Activated naive CD8-positive, alpha-beta T cell treated with anti-CD3 and anti-CD28 coated beads, Interleukin-2, amount 50 U/mL, for 24 hours (primary cell): ENCODE measurements around the gene NCK2.
A peak's percentile ranks its signal among the peaks of the same experiment; 100 is the strongest.

ENCODE experiments used
- ATAC-seq: fragments of 150-1000 bp; cut with Tn5 transposase; one replicate; pipeline ENCODE4 v1.10.0; 2021
- DNase-seq: peaks from one replicate; pipeline ENCODE4 v3.0.0; 2021
- H3K27ac Mint-ChIP-seq: one replicate; pipeline ENCODE4 v1.8.0; 2021; ENCODE audit warnings: mild to moderate bottlenecking, mixed read lengths
- H3K27me3 Mint-ChIP-seq: one replicate; pipeline ENCODE4 v1.8.0; 2021; ENCODE audit warnings: mixed read lengths
- H3K36me3 Mint-ChIP-seq: one replicate; pipeline ENCODE4 v1.8.0; 2021; ENCODE audit warnings: low read depth, mixed read lengths
- H3K4me1 Mint-ChIP-seq: one replicate; pipeline ENCODE4 v1.8.0; 2021; ENCODE audit warnings: mixed read lengths
- H3K4me3 Mint-ChIP-seq: one replicate; pipeline ENCODE4 v1.8.0; 2021; ENCODE audit warnings: mild to moderate bottlenecking, moderate library complexity, mixed read lengths
- H3K9me3 Mint-ChIP-seq: one replicate; pipeline ENCODE4 v1.8.0; 2021; ENCODE audit warnings: mixed read lengths

The NCK2 gene

DNA sequence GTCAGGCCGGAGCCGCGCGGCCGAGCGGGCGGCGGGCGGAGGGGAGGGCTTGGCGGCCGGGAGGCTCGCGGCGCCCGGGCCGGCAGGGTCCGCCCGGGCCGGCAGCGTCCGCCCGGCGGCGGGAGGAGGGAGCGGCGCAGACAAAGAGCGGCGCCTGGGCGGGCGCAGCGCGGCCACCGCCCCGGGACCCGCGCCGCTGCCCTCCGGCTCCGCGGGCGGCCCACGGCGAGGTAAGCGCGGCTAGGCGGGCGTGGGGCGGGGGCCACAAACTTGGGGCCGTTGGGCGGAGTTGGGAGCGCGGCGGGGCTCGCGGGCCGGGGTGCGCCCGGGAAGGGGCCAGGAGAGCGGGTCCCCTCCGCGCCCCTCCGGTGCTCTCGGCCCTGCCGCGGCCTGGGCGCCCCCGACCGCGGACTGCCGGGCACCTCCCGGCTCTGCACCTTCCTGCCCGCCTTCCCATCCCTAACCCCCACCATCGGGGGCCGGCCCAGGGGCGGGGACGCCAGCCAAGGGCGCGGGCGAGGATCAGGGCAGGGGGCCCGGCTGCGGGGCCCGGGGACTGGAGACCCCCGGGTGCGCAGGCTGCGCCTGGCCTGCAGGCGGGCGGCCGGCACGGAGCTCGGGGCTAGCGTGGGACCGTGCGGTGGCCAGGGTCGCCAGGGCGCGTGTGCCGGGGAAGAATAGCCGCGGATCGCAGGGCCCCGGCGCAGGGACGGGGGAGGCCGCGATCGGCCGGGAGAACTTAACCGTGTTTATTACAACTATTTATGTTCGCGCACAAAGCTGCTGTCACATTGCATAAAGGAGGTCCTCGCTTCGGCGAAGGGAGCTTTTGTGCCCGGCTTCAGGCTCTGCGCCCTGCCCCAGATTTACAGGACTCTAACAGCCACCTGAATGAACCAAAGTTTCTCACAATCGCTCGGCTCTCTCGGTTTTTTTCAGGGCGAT is at the start of gene NCK2:
TSS of gene NCK2 (plus strand) at position 4 of the 945 bp plus-strand sequence. CDS start 110,152 bp downstream, outside the sequence.
- Mint-ChIP-seq H3K4me3 (peak within 1 kb of the TSS; percentile 86), H3K36me3 (peaks cover 36% of the 10 kb centered on the region), H3K9me3 (peaks cover 5% of the 10 kb centered on the region), H3K4me1 (peaks cover 77% of the 10 kb centered on the region), H3K27me3 (no peaks in the 10 kb centered on the region), H3K27ac (peak within 1 kb of the TSS; percentile 95)
- no peak for ATAC-seq
- no peak for DNase-seq

DNA sequence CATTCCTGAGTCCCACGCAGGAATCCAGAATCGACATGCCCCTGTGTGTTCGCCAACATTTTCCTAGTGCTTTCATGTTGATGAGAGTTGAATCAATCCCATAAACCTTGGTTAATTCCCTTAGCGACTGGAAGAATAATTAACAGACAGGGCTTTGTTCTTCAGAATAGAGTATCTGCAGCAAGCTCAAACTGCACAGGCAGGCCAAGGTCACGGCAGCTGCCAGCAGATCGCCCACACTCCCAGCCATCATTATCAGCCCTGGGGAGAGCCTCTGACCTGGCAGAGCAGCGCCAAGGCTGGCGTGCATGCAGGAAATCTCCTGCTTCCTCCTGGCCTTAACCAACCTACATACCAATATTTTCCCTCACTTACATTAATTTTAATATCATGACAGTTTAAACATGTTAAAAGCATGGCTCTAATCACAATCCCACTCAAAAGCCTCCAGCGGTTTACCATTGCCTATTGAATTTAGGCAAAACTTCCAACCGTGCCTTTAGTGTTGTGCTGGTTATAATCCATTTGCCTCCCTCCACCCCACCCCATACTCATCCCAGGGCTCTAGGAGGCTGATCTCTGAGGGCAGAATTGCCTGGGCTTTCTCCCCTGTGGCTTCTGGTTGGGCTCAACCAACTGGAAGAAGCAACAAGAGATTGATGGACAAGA is 46.8 kb upstream of the NCK2 start:
- Mint-ChIP-seq H3K4me3 (no peak overlapping the region), H3K36me3 (no peaks in the 10 kb centered on the region), H3K27ac (no peak overlapping the region), H3K27me3 (peaks cover 2% of the 10 kb centered on the region), H3K4me1 (no peaks in the 10 kb centered on the region), H3K9me3 (no peaks in the 10 kb centered on the region)
- DNase-seq (no peak), ATAC-seq (no peak)

DNA sequence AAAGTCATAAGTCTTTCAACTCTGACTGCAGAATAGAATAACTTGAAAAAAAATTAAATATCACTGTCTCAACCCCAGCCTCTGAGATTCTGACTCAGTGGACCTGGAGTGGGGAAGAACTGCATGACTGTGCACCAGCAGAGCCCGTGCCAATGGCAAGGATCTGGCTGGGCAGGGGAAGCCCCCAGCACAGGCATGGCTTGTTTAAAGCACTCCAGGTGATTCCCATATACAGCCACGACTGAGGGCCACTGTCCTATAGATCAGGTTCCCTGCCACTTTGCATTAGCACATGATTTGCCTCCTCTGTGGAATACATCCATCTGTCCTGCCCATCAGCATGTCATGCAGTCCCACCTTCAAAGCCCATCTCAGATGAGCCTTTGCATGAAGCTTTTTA is 45.9 kb upstream of the NCK2 start:
- H3K4me3 Mint-ChIP-seq = no peak overlapping the region
- H3K27me3 Mint-ChIP-seq = peaks cover 2% of the 10 kb centered on the region
- H3K27ac Mint-ChIP-seq = no peak overlapping the region
- DNase-seq (no peak), ATAC-seq (no peak)
- H3K9me3 Mint-ChIP-seq = no peaks in the 10 kb centered on the region
- H3K36me3 Mint-ChIP-seq = no peaks in the 10 kb centered on the region
- H3K4me1 Mint-ChIP-seq = no peaks in the 10 kb centered on the region

DNA sequence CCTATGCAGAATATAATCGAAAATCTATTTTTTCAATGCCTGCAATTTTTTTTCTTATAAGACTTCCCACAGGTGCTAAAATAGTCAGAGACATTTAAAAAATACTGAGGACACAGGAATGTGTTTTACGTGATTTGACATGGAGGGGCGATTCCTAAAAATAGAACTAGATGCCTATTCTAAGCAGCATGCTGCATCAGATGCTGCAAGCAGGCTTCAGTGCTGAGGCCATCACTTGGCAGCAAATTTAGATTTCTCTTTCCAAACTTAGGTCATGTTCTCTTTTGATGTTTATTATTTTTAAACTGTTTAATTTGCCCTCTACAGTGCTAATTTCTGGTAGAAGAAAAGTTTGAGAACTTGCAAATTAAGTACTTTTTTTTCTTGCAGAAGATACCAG is 43.7 kb upstream of the NCK2 start:
- Mint-ChIP-seq H3K4me3 (no peak overlapping the region), H3K4me1 (no peaks in the 10 kb centered on the region), H3K27ac (no peak overlapping the region), H3K36me3 (no peaks in the 10 kb centered on the region), H3K9me3 (no peaks in the 10 kb centered on the region), H3K27me3 (peaks cover 4% of the 10 kb centered on the region)
- no peak for DNase-seq
- ATAC-seq = no peak

DNA sequence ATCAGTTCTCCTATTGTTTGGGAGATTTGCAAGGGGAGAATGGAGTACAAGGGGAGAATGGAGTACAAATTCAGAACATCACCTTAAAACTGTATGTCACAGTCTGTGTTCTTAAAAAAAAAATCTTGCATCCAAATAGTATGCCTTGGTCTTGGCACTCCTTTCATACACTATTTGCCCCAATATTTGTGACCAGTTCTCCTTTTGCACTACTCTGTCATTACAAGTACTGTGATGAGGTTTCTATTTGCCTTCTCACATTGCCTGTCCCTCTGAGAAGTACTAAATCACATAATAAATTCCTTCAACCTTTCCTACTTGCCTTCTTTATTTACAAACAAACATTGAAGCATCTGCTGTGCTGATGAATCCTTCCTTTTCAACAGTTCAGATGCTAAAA is 36.0 kb upstream of the NCK2 start:
- Mint-ChIP-seq H3K4me3 (no peak overlapping the region), H3K36me3 (no peaks in the 10 kb centered on the region), H3K9me3 (no peaks in the 10 kb centered on the region), H3K27ac (no peak overlapping the region), H3K4me1 (no peaks in the 10 kb centered on the region), H3K27me3 (peaks cover 4% of the 10 kb centered on the region)
- ATAC-seq = no peak
- DNase-seq = no peak

DNA sequence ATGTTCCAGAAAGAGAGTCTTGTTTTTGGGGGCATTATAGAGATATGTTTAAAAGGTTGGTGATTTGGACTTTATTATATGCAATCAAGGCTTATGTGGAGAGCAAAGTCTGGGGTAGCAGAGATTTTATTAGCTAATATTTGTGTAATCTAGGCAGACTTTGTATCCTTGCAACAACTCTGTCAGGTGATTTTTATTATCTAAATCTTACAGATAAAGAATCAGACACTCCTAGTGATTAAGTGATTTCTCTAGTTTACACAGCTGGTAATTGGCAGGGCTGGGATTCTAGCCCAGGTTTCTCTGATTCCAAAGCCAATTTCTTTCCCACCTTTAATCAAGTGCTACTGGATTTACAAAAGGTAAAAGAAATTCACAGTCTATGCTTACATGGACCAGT is 33.3 kb upstream of the NCK2 start:
- ATAC-seq (no peak), DNase-seq (no peak)
- H3K4me3 Mint-ChIP-seq = no peak overlapping the region
- H3K27ac Mint-ChIP-seq = no peak overlapping the region
- H3K27me3 Mint-ChIP-seq = peaks cover 2% of the 10 kb centered on the region
- H3K4me1 Mint-ChIP-seq = no peaks in the 10 kb centered on the region
- no peaks in the 10 kb centered on the region for H3K36me3 Mint-ChIP-seq
- peaks cover 5% of the 10 kb centered on the region for H3K9me3 Mint-ChIP-seq

DNA sequence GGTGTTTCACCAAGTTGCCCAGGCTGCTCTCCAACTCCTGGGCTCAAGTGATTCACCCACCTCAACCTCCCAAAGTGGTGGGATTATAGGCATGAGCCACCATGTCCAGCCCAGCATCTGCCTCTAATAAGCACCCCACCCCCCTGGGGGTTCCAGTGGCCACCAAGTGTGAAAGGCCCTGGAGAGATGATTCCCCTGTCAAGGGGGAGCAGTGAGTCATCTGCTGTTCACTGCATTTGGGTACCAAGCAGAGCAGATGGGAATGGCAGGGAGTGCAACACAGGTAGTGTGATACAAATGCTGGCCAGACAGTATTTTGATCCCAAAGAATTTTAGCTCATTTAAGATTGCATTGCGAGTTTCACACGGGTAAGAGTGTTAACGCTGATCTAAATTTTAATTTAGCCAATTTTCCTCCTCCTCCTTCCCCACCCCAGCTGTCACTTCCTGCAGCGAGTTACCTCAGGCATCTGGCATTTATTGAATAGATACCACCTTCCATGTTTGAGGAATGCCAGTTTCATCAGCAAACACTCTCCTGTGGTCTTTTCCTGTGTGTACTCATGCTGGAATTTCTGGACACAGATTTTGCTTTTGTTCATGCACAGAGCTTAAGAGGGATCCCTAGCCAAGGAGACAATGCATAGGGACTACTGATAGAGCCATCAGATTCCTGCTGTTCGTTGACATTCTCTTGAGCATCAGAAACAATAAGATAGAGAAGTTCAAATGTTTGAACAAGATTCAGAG is 32.4 kb upstream of the NCK2 start:
- no peaks in the 10 kb centered on the region for H3K4me1 Mint-ChIP-seq
- H3K4me3 Mint-ChIP-seq = no peak overlapping the region
- ATAC-seq (no peak), DNase-seq (no peak)
- peaks cover 5% of the 10 kb centered on the region for H3K9me3 Mint-ChIP-seq
- no peaks in the 10 kb centered on the region for H3K36me3 Mint-ChIP-seq
- H3K27me3 Mint-ChIP-seq = peaks cover 2% of the 10 kb centered on the region
- H3K27ac Mint-ChIP-seq = no peak overlapping the region

DNA sequence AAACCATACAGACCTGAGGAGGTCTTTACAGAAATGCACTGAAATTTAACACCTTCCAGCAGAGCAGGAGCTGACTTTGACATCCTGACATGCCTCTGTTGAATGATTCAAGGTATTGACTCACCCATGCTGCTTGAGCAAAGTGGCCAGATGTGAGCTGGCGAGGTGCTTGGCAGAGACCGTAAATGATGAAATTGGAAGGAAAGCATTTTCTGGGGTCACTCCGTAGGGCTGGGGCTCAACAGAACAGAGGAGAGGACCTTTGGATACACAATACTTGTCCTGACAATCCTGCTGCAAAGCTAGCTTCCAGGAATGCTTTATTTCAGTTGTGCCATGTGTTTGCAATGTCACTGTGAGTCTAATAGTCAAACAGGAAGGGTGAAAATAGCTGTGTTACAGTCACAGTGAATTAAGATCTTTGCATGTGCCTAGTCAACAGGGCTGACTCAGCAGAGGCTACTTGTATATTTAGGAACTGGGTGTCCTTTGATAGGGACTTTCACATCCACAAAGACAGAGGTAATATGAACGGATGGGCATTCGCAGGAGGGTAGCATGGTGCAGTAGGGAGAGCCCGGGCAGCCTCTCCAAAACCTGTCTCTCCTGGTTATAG is 31.6 kb upstream of the NCK2 start:
- DNase-seq = no peak
- Mint-ChIP-seq H3K36me3 (no peaks in the 10 kb centered on the region), H3K4me3 (no peak overlapping the region), H3K27ac (no peak overlapping the region), H3K4me1 (no peaks in the 10 kb centered on the region), H3K27me3 (peaks cover 2% of the 10 kb centered on the region), H3K9me3 (peaks cover 5% of the 10 kb centered on the region)
- ATAC-seq = no peak

DNA sequence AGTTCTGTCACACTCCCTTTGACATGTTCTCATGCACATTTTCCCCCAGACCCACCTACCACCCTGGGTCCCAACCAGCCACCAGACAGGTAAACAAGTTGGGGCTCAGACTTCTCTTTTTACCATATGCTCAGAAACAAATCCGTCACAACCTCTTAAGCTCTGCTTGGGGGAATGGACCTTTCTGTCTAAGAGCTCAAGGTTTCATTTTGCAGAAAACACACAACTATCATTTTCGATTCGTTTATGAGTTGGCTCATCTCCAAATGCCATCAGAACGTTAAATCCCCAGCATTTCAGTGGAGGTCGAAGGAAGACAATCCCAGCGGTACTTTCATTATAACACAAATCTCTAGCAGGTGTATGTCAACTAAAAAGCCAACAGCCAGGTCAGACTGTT is 30.6 kb upstream of the NCK2 start:
- Mint-ChIP-seq H3K27ac (no peak overlapping the region), H3K27me3 (peaks cover 3% of the 10 kb centered on the region), H3K4me3 (no peak overlapping the region), H3K4me1 (no peaks in the 10 kb centered on the region), H3K9me3 (peaks cover 5% of the 10 kb centered on the region), H3K36me3 (no peaks in the 10 kb centered on the region)
- no peak for ATAC-seq
- no peak for DNase-seq

DNA sequence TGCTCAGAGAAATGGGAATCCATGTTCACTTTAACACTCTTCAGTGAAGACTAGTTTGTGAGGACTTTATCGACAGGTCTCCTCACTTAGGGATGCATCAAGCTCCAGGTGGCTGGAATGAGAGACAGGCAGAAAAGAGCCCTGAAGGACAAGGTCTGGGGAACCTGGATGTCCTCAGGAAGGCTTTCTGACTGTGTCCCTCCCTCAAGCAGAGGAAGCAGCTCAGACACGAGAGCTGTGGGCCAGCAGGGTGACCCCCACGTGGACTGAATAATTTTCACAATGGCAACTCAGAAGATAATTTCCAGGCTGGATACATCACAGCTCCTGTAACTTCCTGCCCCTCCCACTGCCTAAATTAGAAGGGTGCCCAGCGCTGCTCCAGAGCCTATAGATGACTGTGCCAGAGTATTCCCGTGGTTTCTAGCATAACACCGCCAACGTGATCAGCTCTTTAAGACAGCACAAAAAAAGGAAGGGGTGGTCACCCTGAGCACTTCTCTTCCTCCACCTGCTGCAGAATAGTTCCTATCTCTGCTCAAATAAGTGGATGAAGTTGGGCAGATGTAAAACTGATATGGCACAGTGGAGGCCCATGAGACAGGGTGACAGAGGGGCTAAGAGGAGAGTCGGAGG is 25.7 kb upstream of the NCK2 start:
- Mint-ChIP-seq H3K9me3 (peaks cover 5% of the 10 kb centered on the region), H3K4me1 (peaks cover 14% of the 10 kb centered on the region), H3K4me3 (no peak overlapping the region), H3K27me3 (peaks cover 2% of the 10 kb centered on the region), H3K27ac (no peak overlapping the region), H3K36me3 (no peaks in the 10 kb centered on the region)
- ATAC-seq (no peak), DNase-seq (no peak)

DNA sequence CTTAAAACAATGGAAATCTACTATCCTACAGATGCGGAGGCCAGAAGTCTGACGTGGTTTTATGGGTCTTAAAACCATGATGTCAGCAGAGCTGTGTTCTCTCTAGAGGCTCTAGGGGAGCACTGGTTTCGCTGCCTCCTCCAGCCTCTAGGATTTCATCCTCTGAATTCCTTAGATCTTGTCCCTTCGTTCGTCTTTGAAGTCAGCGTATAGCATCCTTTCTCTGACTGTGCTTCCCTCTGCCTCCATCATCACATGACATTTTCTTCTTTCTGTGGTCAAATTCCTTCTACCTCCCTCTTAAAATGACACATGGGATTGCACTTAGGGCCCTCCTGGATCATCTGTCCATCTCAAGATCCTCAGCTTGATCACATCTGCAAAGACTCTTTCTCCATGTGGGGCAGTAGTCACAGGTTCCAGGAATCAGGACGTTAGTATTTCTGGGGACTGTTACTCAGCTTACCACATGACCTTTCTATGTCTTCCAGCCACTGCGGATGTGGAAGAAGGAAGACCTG is 22.7 kb upstream of the NCK2 start:
- H3K36me3 Mint-ChIP-seq = peaks cover 4% of the 10 kb centered on the region
- H3K27ac Mint-ChIP-seq = peak overlapping the region; percentile 50
- peaks cover 14% of the 10 kb centered on the region for H3K4me1 Mint-ChIP-seq
- no peak for DNase-seq
- peaks cover 2% of the 10 kb centered on the region for H3K27me3 Mint-ChIP-seq
- H3K9me3 Mint-ChIP-seq = peaks cover 6% of the 10 kb centered on the region
- peak; percentile 80 for ATAC-seq
- no peak overlapping the region for H3K4me3 Mint-ChIP-seq

DNA sequence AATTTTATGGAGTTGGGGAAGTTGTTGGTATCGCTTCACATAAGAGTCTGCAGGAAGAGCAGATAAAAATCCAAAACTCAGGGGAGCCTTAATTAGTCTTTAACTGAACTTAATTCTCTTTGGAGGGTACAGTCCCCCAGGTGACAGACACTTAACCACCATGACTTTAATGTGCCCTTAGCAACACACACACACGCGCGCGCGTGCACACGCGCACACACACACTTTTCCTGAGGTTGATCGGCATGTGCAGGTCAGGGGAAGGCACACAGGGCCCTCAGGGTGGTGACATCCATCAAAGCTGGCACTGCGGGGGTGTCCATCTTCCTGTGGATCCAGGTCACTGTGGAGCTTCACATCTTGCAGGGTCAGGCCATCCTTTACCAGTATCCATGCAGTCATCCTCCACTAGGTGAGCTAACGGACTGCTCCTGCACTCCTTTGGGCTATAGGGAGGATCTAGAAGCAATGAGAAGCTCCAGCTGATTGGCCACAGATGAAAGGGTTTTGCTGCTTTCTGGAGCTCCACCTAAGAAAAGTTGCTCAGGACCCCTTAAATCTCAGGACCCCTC is 21.9 kb upstream of the NCK2 start:
- H3K36me3 Mint-ChIP-seq = peaks cover 5% of the 10 kb centered on the region
- H3K9me3 Mint-ChIP-seq = peaks cover 6% of the 10 kb centered on the region
- peaks cover 2% of the 10 kb centered on the region for H3K27me3 Mint-ChIP-seq
- H3K27ac Mint-ChIP-seq = peak overlapping the region; percentile 50
- H3K4me3 Mint-ChIP-seq = no peak overlapping the region
- no peak for DNase-seq
- ATAC-seq = no peak
- H3K4me1 Mint-ChIP-seq = peaks cover 14% of the 10 kb centered on the region

DNA sequence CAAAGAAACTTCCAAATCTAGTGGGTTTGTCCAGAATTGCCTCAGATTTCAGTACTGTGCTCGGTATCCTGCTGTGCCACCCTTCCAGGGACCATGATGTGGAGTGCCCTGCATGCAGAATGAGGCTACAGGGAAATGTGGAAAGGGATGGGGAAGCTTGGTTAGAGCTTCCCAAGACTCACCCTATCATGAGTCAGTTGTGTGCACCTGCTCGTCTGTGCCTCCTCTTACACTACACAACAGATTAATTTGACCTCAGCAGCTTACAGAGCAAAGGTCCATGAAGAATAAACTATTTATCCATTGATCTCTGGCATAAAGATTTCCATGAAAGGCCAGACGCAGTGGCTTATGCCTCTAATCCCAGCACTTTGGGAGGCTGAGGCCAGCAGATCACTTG is 21.3 kb upstream of the NCK2 start:
- peaks cover 2% of the 10 kb centered on the region for H3K27me3 Mint-ChIP-seq
- no peak overlapping the region for H3K27ac Mint-ChIP-seq
- peaks cover 14% of the 10 kb centered on the region for H3K4me1 Mint-ChIP-seq
- H3K9me3 Mint-ChIP-seq = peaks cover 6% of the 10 kb centered on the region
- no peak for ATAC-seq
- peaks cover 5% of the 10 kb centered on the region for H3K36me3 Mint-ChIP-seq
- DNase-seq = no peak
- no peak overlapping the region for H3K4me3 Mint-ChIP-seq
